ENCODE data around the gene SRGAP3. TPM values are rescaled to one million over a fixed set of nuclear protein-coding genes. Genes with fewer than 3 reads are reported as not detected.

Gene SRGAP3
- polyA plus RNA-seq, 10 donors: 15.9 to 27.4 (median 20.7) TPM

GRCh38 chr3:9022305-9023225 is 226.9 kb downstream of the SRGAP3 start:
- no peak for DNase-seq

- peak in 1 of 3 donors; percentile 28 for DNase-seq
These were observed 228.0 kb downstream of the SRGAP3 start for GRCh38 chr3:9021271-9022009.

GRCh38 chr3:9020426-9020825 is 229.0 kb downstream of the SRGAP3 start:
- peak in 2 of 3 donors; percentile 42 to 78 for DNase-seq

- no peak for DNase-seq
These were observed 230.0 kb downstream of the SRGAP3 start for GRCh38 chr3:9019259-9019961.

- DNase-seq: no peak
These were observed 234.2 kb downstream of the SRGAP3 start for GRCh38 chr3:9015250-9015649.

GRCh38 chr3:9013782-9014563 is 235.5 kb downstream of the SRGAP3 start:
- no peak for DNase-seq

- DNase-seq: no peak
These were observed 236.9 kb downstream of the SRGAP3 start for GRCh38 chr3:9012521-9012920.

GRCh38 chr3:9009976-9010545 is 239.4 kb downstream of the SRGAP3 start:
- DNase-seq: no peak

GRCh38 chr3:9008550-9009255 is 240.7 kb downstream of the SRGAP3 start:
- DNase-seq: no peak

GRCh38 chr3:9007928-9008327 is 241.5 kb downstream of the SRGAP3 start:
- DNase-seq: no peak

- no peak for DNase-seq
These were observed 242.2 kb downstream of the SRGAP3 start for GRCh38 chr3:9007213-9007612.

GRCh38 chr3:9000041-9000440 is 249.4 kb downstream of the SRGAP3 start:
- no peak for DNase-seq

- no peak for DNase-seq
These were observed 252.3 kb downstream of the SRGAP3 start for GRCh38 chr3:8997151-8997550.

GRCh38 chr3:8996681-8997121 is 252.7 kb downstream of the SRGAP3 start:
- DNase-seq: peak; percentile 73 to 93 (median 82)

GRCh38 chr3:8996216-8996615 is 253.2 kb downstream of the SRGAP3 start:
- DNase-seq: no peak

GRCh38 chr3:8994226-8994625 is 255.2 kb downstream of the SRGAP3 start:
- DNase-seq: no peak

GRCh38 chr3:8993331-8993730 is 256.1 kb downstream of the SRGAP3 start:
- no peak for DNase-seq

GRCh38 chr3:8992854-8993253 is 256.6 kb downstream of the SRGAP3 start:
- no peak for DNase-seq

GRCh38 chr3:8992199-8992598 is 257.2 kb downstream of the SRGAP3 start:
- no peak for DNase-seq

Measured in muscle of back (tissue), 11 donors.